Upper lobe of right lung (tissue), 1 donor: Measurements from ENCODE around the gene ARHGAP44. TPM values are rescaled to one million over a fixed set of nuclear protein-coding genes. Genes with fewer than 3 reads are reported as not detected.

Experiments
- ATAC-seq: fragments of 200-7000 bp; cut with Tn5 transposase; one replicate; pipeline ENCODE4 v1.9.1; 2020; ENCODE audit warnings: mild to moderate bottlenecking, moderate library complexity
- DNase-seq: peaks from one replicate; pipeline ENCODE4 v3.0.0-alpha.2; 2020
- H3K27ac ChIP-seq: fragments of 200-600 bp; one replicate; pipeline ENCODE4 v1.8.0; 2022
- H3K27me3 ChIP-seq: fragments of 200-600 bp; one replicate; pipeline ENCODE4 v1.8.0; 2022; ENCODE audit warnings: mild to moderate bottlenecking
- H3K36me3 ChIP-seq: fragments of 200-600 bp; one replicate; pipeline ENCODE4 v1.8.0; 2022
- H3K4me1 ChIP-seq: fragments of 200-600 bp; one replicate; pipeline ENCODE4 v1.8.0; 2022
- H3K4me3 ChIP-seq: fragments of 200-600 bp; one replicate; pipeline ENCODE4 v1.8.0; 2022; ENCODE audit warnings: mild to moderate bottlenecking
- H3K9me3 ChIP-seq: fragments of 200-600 bp; one replicate; pipeline ENCODE4 v1.8.0; 2022
- intact Hi-C: fragments of 100-400 bp; cut with DNase I; formaldehyde crosslinking; loops from one replicate; pipeline ENCODE4 v1.11.0; 2022
- total RNA-seq: library from RNA; stranded (reverse); fragmentation: NEBNext Ultra II Directional; extraction: Animal tissue kit (Norgen Biotek cat#: 25700); gene quantifications from one replicate; pipeline ENCODE4 v1.2.1, GENCODE V29; 2021
- TF ChIP-seq, protein P1 (sequence below): fragments of 200-600 bp; IDR thresholded peaks from one replicate; pipeline ENCODE4 v1.8.0; 2022; ENCODE audit warnings: antibody characterized with exemption
- donor health status: DM: no; HTN: yes; CAD: no; lungs with severe emphysema.

ARHGAP44 gene
- total RNA-seq, 1 donor from 2014 or later, result 41.2 TPM

DNA sequence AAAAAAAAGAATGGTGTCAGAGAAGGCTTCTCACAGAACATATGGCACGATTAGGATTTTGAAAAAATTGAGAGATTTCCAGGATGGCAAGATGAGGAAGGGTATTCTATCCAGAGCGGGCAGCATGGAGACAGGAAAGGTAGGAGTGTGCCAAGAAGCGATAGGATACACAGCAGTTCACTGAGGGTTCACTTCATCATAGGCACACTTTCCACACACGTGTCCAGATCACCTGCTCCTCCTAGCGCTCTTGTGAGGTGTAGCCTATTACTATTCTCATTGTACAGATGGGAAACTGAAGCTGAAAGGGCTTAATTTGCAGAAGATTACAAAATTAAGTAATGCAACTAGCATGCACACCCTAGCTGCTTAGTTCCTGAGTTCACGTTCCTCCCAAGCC is 234.7 kb downstream of the ARHGAP44 start:
- no peak for DNase-seq
- no peaks in the 10 kb centered on the region for H3K9me3 ChIP-seq
- peaks cover 6% of the 10 kb centered on the region for H3K4me1 ChIP-seq
- H3K36me3 ChIP-seq, result no peaks in the 10 kb centered on the region
- ATAC-seq, result no peak
- TF ChIP-seq, protein P1, sequence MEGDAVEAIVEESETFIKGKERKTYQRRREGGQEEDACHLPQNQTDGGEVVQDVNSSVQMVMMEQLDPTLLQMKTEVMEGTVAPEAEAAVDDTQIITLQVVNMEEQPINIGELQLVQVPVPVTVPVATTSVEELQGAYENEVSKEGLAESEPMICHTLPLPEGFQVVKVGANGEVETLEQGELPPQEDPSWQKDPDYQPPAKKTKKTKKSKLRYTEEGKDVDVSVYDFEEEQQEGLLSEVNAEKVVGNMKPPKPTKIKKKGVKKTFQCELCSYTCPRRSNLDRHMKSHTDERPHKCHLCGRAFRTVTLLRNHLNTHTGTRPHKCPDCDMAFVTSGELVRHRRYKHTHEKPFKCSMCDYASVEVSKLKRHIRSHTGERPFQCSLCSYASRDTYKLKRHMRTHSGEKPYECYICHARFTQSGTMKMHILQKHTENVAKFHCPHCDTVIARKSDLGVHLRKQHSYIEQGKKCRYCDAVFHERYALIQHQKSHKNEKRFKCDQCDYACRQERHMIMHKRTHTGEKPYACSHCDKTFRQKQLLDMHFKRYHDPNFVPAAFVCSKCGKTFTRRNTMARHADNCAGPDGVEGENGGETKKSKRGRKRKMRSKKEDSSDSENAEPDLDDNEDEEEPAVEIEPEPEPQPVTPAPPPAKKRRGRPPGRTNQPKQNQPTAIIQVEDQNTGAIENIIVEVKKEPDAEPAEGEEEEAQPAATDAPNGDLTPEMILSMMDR, result no peak
- intact Hi-C loops, result no loop called here
- H3K27me3 ChIP-seq, result no peaks in the 10 kb centered on the region
- no peak overlapping the region for H3K4me3 ChIP-seq
- no peak overlapping the region for H3K27ac ChIP-seq

DNA sequence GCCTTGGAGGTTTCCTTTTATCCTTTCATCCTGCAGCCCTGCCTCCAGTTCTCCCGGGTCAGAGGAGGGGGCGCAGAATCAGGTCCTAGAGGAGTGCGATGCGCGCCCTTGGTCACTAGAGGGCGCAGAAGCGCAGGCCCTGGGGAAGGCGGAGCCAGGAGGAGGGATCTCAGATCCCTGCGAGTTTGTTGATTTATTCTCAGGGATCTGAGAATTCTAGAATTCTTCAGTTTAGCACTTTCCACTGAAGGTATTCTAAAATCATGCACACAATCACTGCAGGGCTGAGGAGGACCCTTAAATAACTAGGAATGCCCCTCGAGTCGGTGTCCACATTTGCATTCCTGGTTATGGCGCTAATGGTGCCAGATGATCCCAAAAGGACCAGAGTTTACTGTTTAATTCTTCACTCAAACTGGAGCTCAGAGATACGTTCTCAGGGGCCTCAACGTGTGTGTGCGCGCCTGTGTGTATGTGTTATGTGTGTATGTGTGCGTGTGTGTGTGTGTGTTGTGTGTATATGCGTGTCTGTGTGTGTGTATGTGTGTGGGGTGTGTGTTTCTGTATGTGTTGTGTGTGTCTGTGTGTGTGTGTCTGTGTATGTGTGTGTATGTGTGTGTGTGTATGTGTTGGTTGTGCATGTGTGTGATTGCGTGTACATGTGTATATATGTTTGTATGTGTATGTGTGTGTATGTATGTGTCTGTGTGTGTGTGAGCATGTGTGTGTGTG is 235.4 kb downstream of the ARHGAP44 start:
- Histone ChIP-seq H3K27ac (no peak overlapping the region), H3K9me3 (no peaks in the 10 kb centered on the region), H3K36me3 (no peaks in the 10 kb centered on the region), H3K27me3 (no peaks in the 10 kb centered on the region), H3K4me3 (peak overlapping the region; percentile 23), H3K4me1 (peaks cover 6% of the 10 kb centered on the region)
- ATAC-seq (peak; percentile 97), DNase-seq (peak; percentile 79)
- intact Hi-C loops, result no loop called here
- TF ChIP-seq, protein P1, result peak; percentile 96

DNA sequence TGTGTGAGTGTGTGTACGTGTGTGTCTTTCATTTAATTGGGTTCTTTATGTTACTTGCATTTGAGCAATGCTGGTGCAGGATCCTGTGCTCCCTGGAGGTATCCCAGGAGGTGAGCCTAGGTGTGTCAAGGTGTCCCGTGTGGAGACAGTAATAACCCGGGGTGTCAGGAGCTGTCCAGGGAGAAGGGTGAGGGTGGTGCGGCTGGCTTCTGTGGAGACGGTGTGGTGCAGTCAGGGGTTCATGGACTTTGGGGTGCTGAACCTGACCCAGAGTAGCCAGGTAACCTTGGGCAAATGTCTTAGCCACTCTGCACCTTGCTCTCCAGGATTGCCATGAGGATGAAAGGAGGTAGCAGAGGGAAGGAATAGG is 235.9 kb downstream of the ARHGAP44 start:
- H3K27ac ChIP-seq, result no peak overlapping the region
- no peaks in the 10 kb centered on the region for H3K9me3 ChIP-seq
- TF ChIP-seq, protein P1, result no peak
- DNase-seq (no peak), ATAC-seq (peak; percentile 5)
- no peaks in the 10 kb centered on the region for H3K27me3 ChIP-seq
- no peak overlapping the region for H3K4me3 ChIP-seq
- H3K4me1 ChIP-seq, result peaks cover 6% of the 10 kb centered on the region
- intact Hi-C loops, result no loop called here
- H3K36me3 ChIP-seq, result no peaks in the 10 kb centered on the region

DNA sequence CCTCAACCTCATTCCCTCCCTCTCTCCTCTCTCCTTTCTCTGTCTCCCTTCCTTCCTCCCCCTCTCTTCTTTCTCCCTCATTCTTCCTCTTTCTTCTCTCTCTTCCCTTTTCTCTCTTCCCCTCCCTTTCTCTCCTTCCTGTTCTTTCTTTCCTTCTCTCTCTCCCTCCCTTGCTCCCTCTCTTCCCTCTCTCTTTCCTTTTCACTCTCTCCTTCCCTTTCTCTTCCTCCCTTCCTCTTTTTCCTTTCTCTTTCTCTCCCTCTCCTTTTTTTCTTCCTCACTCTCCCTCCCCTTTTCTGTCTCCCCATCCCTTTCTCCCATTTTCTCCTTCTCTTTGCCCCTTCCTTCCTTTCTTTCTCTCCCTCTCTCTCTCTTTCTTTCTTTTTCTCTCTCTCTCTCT is 236.4 kb downstream of the ARHGAP44 start:
- DNase-seq, result no peak
- TF ChIP-seq, protein P1, result no peak
- no peak overlapping the region for H3K27ac ChIP-seq
- H3K4me1 ChIP-seq, result peaks cover 7% of the 10 kb centered on the region
- ATAC-seq, result no peak
- intact Hi-C loops, result no loop called here
- no peaks in the 10 kb centered on the region for H3K36me3 ChIP-seq
- no peaks in the 10 kb centered on the region for H3K27me3 ChIP-seq
- no peaks in the 10 kb centered on the region for H3K9me3 ChIP-seq
- no peak overlapping the region for H3K4me3 ChIP-seq

DNA sequence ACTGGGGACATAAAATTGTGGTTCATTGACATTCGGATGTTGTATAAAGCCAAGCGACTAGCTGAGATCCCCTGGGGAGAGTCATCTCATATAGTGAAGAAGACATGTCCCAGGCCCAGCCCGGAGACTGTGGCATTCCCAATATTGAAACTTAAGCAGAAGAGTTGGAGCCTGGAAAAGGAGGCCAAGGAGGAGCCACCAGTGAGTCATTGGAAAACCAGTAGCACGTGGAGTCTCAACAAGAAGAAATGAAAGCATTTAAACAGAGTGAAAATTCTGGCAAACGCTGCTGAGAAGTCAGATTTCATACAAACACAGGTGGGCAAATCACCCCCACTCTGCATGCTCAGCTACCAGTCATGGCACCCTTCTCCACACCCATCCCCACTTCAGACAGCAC is 237.9 kb downstream of the ARHGAP44 start:
- H3K27ac ChIP-seq, result no peak overlapping the region
- H3K36me3 ChIP-seq, result no peaks in the 10 kb centered on the region
- peaks cover 9% of the 10 kb centered on the region for H3K4me1 ChIP-seq
- DNase-seq (no peak), ATAC-seq (no peak)
- TF ChIP-seq, protein P1, result no peak
- H3K4me3 ChIP-seq, result no peak overlapping the region
- H3K27me3 ChIP-seq, result no peaks in the 10 kb centered on the region
- H3K9me3 ChIP-seq, result no peaks in the 10 kb centered on the region
- intact Hi-C loops, result no loop called here

DNA sequence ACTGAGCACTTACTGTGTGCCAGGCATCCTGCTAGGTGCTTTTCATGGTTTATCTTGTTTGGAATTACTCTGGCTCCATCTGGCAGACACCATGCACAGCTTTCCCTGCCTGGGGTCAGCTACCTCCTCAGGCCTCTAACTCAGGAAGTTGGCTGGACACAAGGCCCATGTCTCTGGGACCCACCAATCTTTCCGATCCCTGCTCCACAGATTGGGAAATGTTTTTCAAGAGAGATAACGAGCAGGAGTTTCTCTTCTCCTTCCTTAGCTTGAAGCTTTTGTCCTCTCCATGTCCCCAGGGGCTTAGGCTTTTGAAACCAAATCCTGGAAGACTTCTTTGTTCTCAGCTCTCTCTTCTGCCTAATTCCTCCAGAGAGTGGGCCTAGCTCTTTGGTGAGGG is 240.0 kb downstream of the ARHGAP44 start:
- ATAC-seq, result no peak
- intact Hi-C loops, result no loop called here

More for the DNA sequence above, 240.0 kb downstream of the ARHGAP44 start:
- Histone ChIP-seq H3K36me3 (no peaks in the 10 kb centered on the region), H3K9me3 (no peaks in the 10 kb centered on the region), H3K4me1 (peaks cover 7% of the 10 kb centered on the region), H3K27ac (no peak overlapping the region), H3K4me3 (no peak overlapping the region), H3K27me3 (no peaks in the 10 kb centered on the region)
- DNase-seq, result no peak
- TF ChIP-seq, protein P1, result no peak
